Panc1 (cell line): ENCODE results near the gene PLCH1.
"Not testable (repeated sequence)": the region's sequence is repeated elsewhere in the genome, so short reads cannot be mapped to it uniquely, and the experiment has no call there.

Experiments used
- POLR2AphosphoS5 ChIP-seq: IDR thresholded peaks from 2 replicates; pipeline ENCODE4 v1.6.1; 2012; ENCODE audit warnings: mild to moderate bottlenecking, low read depth, low read length, moderate library complexity
- SIN3A ChIP-seq: IDR thresholded peaks from 2 replicates; pipeline ENCODE4 v1.6.1; 2012; ENCODE audit warnings: low read depth, mild to moderate bottlenecking, low read length, moderate library complexity, borderline replicate concordance; ENCODE audit not compliant: insufficient read depth
- TF ChIP-seq, protein P1 (sequence below): fragments of 450-650 bp; IDR thresholded peaks from 2 replicates; pipeline ENCODE4 v1.5.1; 2017; ENCODE audit warnings: mild to moderate bottlenecking
- TF ChIP-seq, protein P2 (sequence below), 2 experiments: IDR thresholded peaks; 2 replicates each; pipeline ENCODE4 v1.6.1; 2011 to 2012; ENCODE audit warnings: low read depth in 2 of 2, control low read depth in 1 of 2, low read length in 1 of 2, mild to moderate bottlenecking in 1 of 2, moderate library complexity in 1 of 2; ENCODE audit not compliant: insufficient read depth in 1 of 2

DNA sequence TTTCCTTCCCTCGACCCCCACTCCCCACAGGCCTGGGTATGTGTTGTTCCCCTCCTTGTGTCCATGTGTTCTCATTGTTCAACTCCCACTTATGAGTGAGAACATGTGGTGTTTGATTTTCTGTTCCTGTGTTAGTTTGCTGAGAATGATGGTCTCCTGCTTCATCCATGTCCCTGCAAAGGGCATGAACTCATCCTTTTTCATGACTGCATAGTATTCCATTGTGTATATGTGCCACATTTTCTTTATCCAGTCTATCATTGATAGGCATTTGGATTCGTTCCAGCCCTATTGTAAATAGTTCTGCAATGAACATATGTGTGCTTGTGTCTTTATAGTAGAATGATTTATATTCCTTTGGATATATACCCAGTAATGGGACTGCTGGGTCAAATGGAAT, 350.0 kb downstream of the PLCH1 start:
- TF ChIP-seq, protein P1, sequence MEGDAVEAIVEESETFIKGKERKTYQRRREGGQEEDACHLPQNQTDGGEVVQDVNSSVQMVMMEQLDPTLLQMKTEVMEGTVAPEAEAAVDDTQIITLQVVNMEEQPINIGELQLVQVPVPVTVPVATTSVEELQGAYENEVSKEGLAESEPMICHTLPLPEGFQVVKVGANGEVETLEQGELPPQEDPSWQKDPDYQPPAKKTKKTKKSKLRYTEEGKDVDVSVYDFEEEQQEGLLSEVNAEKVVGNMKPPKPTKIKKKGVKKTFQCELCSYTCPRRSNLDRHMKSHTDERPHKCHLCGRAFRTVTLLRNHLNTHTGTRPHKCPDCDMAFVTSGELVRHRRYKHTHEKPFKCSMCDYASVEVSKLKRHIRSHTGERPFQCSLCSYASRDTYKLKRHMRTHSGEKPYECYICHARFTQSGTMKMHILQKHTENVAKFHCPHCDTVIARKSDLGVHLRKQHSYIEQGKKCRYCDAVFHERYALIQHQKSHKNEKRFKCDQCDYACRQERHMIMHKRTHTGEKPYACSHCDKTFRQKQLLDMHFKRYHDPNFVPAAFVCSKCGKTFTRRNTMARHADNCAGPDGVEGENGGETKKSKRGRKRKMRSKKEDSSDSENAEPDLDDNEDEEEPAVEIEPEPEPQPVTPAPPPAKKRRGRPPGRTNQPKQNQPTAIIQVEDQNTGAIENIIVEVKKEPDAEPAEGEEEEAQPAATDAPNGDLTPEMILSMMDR: not testable (repeated sequence)
- not testable (repeated sequence) for TF ChIP-seq POLR2AphosphoS5, SIN3A
- TF ChIP-seq, protein P2, sequence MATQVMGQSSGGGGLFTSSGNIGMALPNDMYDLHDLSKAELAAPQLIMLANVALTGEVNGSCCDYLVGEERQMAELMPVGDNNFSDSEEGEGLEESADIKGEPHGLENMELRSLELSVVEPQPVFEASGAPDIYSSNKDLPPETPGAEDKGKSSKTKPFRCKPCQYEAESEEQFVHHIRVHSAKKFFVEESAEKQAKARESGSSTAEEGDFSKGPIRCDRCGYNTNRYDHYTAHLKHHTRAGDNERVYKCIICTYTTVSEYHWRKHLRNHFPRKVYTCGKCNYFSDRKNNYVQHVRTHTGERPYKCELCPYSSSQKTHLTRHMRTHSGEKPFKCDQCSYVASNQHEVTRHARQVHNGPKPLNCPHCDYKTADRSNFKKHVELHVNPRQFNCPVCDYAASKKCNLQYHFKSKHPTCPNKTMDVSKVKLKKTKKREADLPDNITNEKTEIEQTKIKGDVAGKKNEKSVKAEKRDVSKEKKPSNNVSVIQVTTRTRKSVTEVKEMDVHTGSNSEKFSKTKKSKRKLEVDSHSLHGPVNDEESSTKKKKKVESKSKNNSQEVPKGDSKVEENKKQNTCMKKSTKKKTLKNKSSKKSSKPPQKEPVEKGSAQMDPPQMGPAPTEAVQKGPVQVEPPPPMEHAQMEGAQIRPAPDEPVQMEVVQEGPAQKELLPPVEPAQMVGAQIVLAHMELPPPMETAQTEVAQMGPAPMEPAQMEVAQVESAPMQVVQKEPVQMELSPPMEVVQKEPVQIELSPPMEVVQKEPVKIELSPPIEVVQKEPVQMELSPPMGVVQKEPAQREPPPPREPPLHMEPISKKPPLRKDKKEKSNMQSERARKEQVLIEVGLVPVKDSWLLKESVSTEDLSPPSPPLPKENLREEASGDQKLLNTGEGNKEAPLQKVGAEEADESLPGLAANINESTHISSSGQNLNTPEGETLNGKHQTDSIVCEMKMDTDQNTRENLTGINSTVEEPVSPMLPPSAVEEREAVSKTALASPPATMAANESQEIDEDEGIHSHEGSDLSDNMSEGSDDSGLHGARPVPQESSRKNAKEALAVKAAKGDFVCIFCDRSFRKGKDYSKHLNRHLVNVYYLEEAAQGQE (IDR thresholded peaks at IDR 0.05; ENCODE audit: insufficient read depth in 1 of 2, low read depth in 2 of 2, low read length in 1 of 2): not testable (repeated sequence)
